SKM-1 (cell line): ENCODE data around the gene CACNB4.
"Not testable (repeated sequence)": the region's sequence is repeated elsewhere in the genome, so short reads cannot be mapped to it uniquely, and the experiment has no call there.

Experiments
- DNase-seq: peaks from one replicate; lab custom pipeline; 2025; ENCODE audit not compliant: unreplicated experiment; lab: John Stamatoyannopoulos, UW

Gene CACNB4

GRCh38 chr2:152098496-152099366 is at the start of gene CACNB4:
Gene CACNB4 (minus strand): TSS chr2:152099044.
- DNase-seq: peak; percentile 26

- no peak for DNase-seq
Measured at GRCh38 chr2:152134488-152135280, 35.8 kb upstream of the CACNB4 start.

- no peak for DNase-seq
Measured at GRCh38 chr2:152132306-152132705, 33.5 kb upstream of the CACNB4 start.

GRCh38 chr2:152127628-152128027 is 28.8 kb upstream of the CACNB4 start:
- DNase-seq: no peak

GRCh38 chr2:152126664-152127063 is 27.8 kb upstream of the CACNB4 start:
- no peak for DNase-seq

GRCh38 chr2:152122161-152122560 is 23.3 kb upstream of the CACNB4 start:
- DNase-seq: no peak

- DNase-seq: no peak
Measured at GRCh38 chr2:152120430-152120829, 21.6 kb upstream of the CACNB4 start.

- DNase-seq: no peak
Measured at GRCh38 chr2:152115952-152116351, 17.1 kb upstream of the CACNB4 start.

GRCh38 chr2:152114366-152114765 is 15.5 kb upstream of the CACNB4 start:
- no peak for DNase-seq

- not testable (repeated sequence) for DNase-seq
Measured at GRCh38 chr2:152107140-152107539, 8.3 kb upstream of the CACNB4 start.

GRCh38 chr2:152106464-152106863 is 7.6 kb upstream of the CACNB4 start:
- DNase-seq: no peak

GRCh38 chr2:152103271-152103670 is 4.4 kb upstream of the CACNB4 start:
- DNase-seq: no peak

GRCh38 chr2:152100961-152101360 is 2.1 kb upstream of the CACNB4 start:
- DNase-seq: no peak

- peak; percentile 39 for DNase-seq
Measured at GRCh38 chr2:152099367-152100050, 665 bp upstream of the CACNB4 start.

GRCh38 chr2:152097801-152098495 is 896 bp downstream of the CACNB4 start:
- DNase-seq: no peak

- DNase-seq: no peak
Measured at GRCh38 chr2:152097290-152097800, 1.5 kb downstream of the CACNB4 start.

- DNase-seq: no peak
Measured at GRCh38 chr2:152095146-152095545, 3.7 kb downstream of the CACNB4 start.

- DNase-seq: no peak
Measured at GRCh38 chr2:152094014-152094413, 4.8 kb downstream of the CACNB4 start.

GRCh38 chr2:152093464-152093863 is 5.4 kb downstream of the CACNB4 start:
- DNase-seq: no peak

GRCh38 chr2:152092095-152092494 is 6.7 kb downstream of the CACNB4 start:
- no peak for DNase-seq

GRCh38 chr2:152090726-152091125 is 8.1 kb downstream of the CACNB4 start:
- not testable (repeated sequence) for DNase-seq
